Left lung (tissue), 14 donors: Measurements from ENCODE around the gene NKX3-2. TPM values are rescaled to one million over a fixed set of nuclear protein-coding genes. Genes with fewer than 3 reads are reported as not detected.

ENCODE experiments used
- ATAC-seq: fragments of 200-7000 bp; cut with Tn5 transposase; one replicate; pipeline ENCODE4 v1.9.1; 2020; ENCODE audit warnings: moderate library complexity
- DNase-seq, 4 donors: peaks; one replicate each; pipeline ENCODE4 v3.0.0-alpha.2; 2013 to 2020
- H3K27ac ChIP-seq, 2 donors: fragments of 200-600 bp; sonication (generic) in 1 of 2; one replicate each; pipeline versions ENCODE4 v1.5.0 to v1.8.0; 2020 to 2021
- H3K27me3 ChIP-seq, 2 donors: fragments of 200-600 bp; sonication (generic) in 1 of 2; one replicate each; pipeline versions ENCODE4 v1.5.0 to v1.8.0; 2020 to 2021
- H3K36me3 ChIP-seq, 2 donors: fragments of 200-600 bp; sonication (generic) in 1 of 2; one replicate each; pipeline versions ENCODE4 v1.5.0 to v1.8.0; 2020 to 2021
- H3K4me1 ChIP-seq, 2 donors: fragments of 200-600 bp; one replicate each; pipeline ENCODE4 v1.8.0; 2021
- H3K4me3 ChIP-seq, 2 donors: fragments of 200-600 bp; sonication (generic) in 1 of 2; one replicate each; pipeline versions ENCODE4 v1.5.0 to v1.8.0; 2020 to 2021; ENCODE audit warnings: mild to moderate bottlenecking in 1 of 2
- H3K9me3 ChIP-seq, 2 donors: fragments of 200-600 bp; sonication (generic) in 1 of 2; one replicate each; pipeline versions ENCODE4 v1.5.0 to v1.8.0; 2020 to 2021
- CTCF ChIP-seq, 2 donors: fragments of 200-600 bp; sonication (generic) in 1 of 2; IDR thresholded peaks; one replicate each; pipeline versions ENCODE4 v1.5.0 to v1.8.0; 2021; ENCODE audit warnings: antibody characterized with exemption in 2 of 2
- intact Hi-C, 2 donors: fragments of 100-400 bp; cut with DNase I; formaldehyde crosslinking; loops; one replicate each; pipeline versions ENCODE4 v1.11.2 to v1.14.2; 2022
- long read RNA-seq, 12 donors: library from polyadenylated mRNA in 2 of 12; unstranded in 2 of 12; transcript quantifications; one replicate each; pipeline ENCODE4 v2.0.0 and lab custom pipeline, GENCODE V29; 2019 to 2026
- polyA plus RNA-seq, 6 donors: library from polyadenylated mRNA; unstranded; fragments of 120-200 nt; gene quantifications; one replicate each; pipeline ENCODE4 v1.2.1, GENCODE V29; 2013; ENCODE audit not compliant: insufficient read length in 6 of 6
- total RNA-seq, 2 donors: library from RNA; stranded (reverse); fragmentation: NEBNext Ultra II Directional; extraction: Animal tissue kit (Norgen Biotek cat#: 25700); gene quantifications; one replicate each; pipeline ENCODE4 v1.2.1, GENCODE V29; 2021
- donor health status: DM: no; HTN: yes; CAD: no.
- donor health status: DM: no; HTN: no; CAD: no.

The NKX3-2 gene
- total RNA-seq (not detected), polyA plus RNA-seq (under 1 TPM in 5 of 6 donors, not detected in 1; 0.09 to 0.44 (median 0.13) TPM)
- long read RNA-seq, donor 1, result 0 reads
- long read RNA-seq, donor 2, result 0 reads
- long read RNA-seq, donor 3, partial matches to known transcripts, result 0 of 1 reads
- long read RNA-seq, donor 3, other reads (novel, unspliced or antisense), result 0 of 1 reads
- long read RNA-seq, donor 4, result 0 reads
- long read RNA-seq, donor 5, result 0 reads
- long read RNA-seq, donor 6, result 0 reads
- long read RNA-seq, donor 7, result 0 reads
- long read RNA-seq, donor 8, result 0 reads
- long read RNA-seq, donor 9, result 0 reads
- long read RNA-seq, donor 10, result 0 reads
- long read RNA-seq, donor 11, result 0 reads
- long read RNA-seq, donor 12, result 0 reads

DNA sequence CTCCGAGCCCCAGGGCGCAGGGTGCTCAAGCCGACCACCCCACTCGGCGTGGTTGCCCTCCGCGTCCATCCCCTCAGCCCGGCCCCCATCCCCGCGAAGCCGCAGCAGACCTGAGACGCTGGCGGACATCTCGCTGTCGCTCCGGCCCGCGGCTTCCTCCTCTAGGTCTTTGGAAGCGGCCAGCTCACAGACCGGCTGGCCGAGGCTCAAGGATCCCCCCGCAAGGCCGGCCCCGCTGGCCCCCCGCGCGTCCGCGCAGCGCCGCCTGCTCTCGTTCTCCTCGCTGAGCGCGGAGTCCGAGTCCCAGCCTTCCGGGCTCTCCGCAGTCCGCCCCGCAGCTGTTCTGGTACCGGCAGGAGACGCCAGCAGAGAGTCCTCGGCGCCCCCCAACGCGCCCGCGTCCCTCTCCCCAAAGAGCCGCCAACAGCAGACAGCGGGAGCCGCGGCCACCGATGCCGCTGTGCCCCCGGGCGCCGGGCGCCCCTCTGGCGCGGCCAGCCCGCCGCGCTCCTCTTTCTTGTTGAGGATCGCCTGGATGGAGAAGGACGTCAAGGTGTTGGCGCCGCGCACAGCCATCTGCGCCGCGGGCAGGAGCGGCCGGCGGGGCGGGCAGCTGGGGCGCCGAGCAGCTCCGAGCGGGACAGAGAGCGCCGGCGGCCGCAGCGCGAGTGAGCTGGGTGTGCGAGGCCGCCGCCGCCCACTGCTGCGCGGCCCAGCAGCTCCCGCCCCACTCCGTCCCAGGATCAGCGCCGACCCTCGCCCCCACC lies at the start of gene NKX3-2:
Gene NKX3-2, minus strand, starts transcription at position 670 of the 767 bp plus-strand sequence. Its CDS starts 94 bp downstream, at position 576.
- DNase-seq (peak in 1 of 4 donors; percentile 76), ATAC-seq (peak; percentile 63)
- H3K27me3 ChIP-seq, result peaks cover 100% of the 10 kb centered on the region in 2 donors
- no peaks in the 10 kb centered on the region for H3K9me3 ChIP-seq
- TF ChIP-seq CTCF (IDR thresholded peaks at IDR 0.05), result no peak
- H3K27ac ChIP-seq, result no peak within 1 kb of the TSS
- intact Hi-C loops, result loop anchor here in 1 of 2 donors (5.0 kb wide), 1 partner anchor 692 kb away; no protein-coding TSS in a partner anchor
- H3K36me3 ChIP-seq, result no peaks in the 10 kb centered on the region
- H3K4me3 ChIP-seq, result peak within 1 kb of the TSS; percentile 51 to 52
- peaks cover 8 to 51% of the 10 kb centered on the region in 2 donors for H3K4me1 ChIP-seq

DNA sequence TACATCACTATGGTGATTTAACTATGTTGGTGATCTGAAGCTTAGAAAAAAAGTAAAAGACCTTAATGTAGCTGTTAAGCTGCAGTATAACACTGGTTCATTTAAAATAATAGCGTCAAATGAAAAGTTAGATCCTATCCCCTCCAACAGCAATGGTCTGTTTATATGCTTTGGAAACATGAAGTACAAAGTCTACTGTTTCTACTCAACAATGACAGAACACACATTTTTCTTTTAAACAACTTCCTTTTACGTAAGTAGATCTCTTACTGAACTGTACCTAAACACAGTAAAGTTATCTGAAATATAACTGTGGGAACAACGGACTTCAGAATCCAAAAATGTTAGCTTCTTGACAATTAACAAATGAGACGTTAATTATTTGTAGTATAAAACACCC lies 47.9 kb upstream of the NKX3-2 start:
- no peaks in the 10 kb centered on the region for H3K27me3 ChIP-seq
- no peak for DNase-seq
- peaks cover 0 to 100% of the 10 kb centered on the region in 2 donors for H3K36me3 ChIP-seq
- no peak overlapping the region for H3K4me3 ChIP-seq
- no peak for TF ChIP-seq CTCF (IDR thresholded peaks at IDR 0.05)
- no peak overlapping the region for H3K27ac ChIP-seq
- no peaks in the 10 kb centered on the region for H3K9me3 ChIP-seq
- intact Hi-C loops, result no loop called here
- ATAC-seq, result no peak
- no peaks in the 10 kb centered on the region for H3K4me1 ChIP-seq

DNA sequence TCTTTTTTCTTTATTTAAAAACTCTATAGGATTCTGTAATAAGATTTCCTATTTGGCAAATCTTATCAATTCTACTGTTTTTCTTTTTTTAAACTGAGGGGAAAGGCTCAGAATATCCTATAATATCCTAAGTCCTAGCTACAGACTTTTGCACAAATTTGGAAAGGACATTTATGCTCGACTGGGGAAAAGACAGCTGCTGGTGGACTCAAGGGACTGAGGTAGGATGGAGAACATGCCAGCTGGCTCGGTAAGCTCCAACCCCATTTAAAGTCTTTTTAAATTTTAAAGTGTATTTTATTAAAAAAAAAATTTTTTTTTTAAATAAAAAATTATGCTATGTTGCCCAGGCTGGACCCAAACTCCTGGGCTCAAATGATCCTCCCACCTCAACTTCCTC lies 46.5 kb upstream of the NKX3-2 start:
- no peak overlapping the region for H3K4me3 ChIP-seq
- DNase-seq, result no peak
- H3K27ac ChIP-seq, result no peak overlapping the region
- peaks cover 0 to 100% of the 10 kb centered on the region in 2 donors for H3K36me3 ChIP-seq
- H3K9me3 ChIP-seq, result no peaks in the 10 kb centered on the region
- no peaks in the 10 kb centered on the region for H3K27me3 ChIP-seq
- no peak for TF ChIP-seq CTCF (IDR thresholded peaks at IDR 0.05)
- intact Hi-C loops, result no loop called here
- H3K4me1 ChIP-seq, result no peaks in the 10 kb centered on the region
- ATAC-seq, result no peak

- H3K4me1 ChIP-seq, result no peaks in the 10 kb centered on the region
- H3K27me3 ChIP-seq, result no peaks in the 10 kb centered on the region
- no peak overlapping the region for H3K4me3 ChIP-seq
- no peak overlapping the region for H3K27ac ChIP-seq
- peaks cover 0 to 95% of the 10 kb centered on the region in 2 donors for H3K36me3 ChIP-seq
- ATAC-seq (no peak), DNase-seq (no peak)
- no peak for TF ChIP-seq CTCF (IDR thresholded peaks at IDR 0.05)
- H3K9me3 ChIP-seq, result no peaks in the 10 kb centered on the region
- intact Hi-C loops, result no loop called here
Observed at GRCh38 chr4:13588954-13589353, 44.6 kb upstream of the NKX3-2 start.

DNA sequence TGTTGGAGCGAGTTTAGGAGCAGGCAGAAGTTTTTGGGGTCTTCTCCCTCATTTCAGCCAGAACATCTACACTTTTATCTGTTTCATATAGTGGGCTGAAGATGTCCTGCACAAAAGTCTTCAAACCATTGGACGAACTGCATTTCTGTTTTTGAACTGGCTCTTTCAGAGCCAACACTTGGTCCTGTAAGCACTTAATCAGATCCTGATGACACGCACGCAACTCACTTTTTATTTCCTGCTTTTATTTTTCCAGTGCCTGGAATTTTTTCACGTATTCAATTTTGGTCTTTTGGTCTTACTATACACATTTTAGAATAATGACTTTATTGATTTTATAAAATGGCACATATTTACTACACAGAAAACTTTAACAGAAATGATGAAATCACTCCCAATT lies 40.2 kb upstream of the NKX3-2 start:
- no peak overlapping the region for H3K27ac ChIP-seq
- H3K4me3 ChIP-seq, result no peak overlapping the region
- H3K36me3 ChIP-seq, result peaks cover 0 to 92% of the 10 kb centered on the region in 2 donors
- DNase-seq (no peak), ATAC-seq (no peak)
- H3K9me3 ChIP-seq, result no peaks in the 10 kb centered on the region
- no peaks in the 10 kb centered on the region for H3K27me3 ChIP-seq
- no peak for TF ChIP-seq CTCF (IDR thresholded peaks at IDR 0.05)
- intact Hi-C loops, result no loop called here
- no peaks in the 10 kb centered on the region for H3K4me1 ChIP-seq
